GM10266 (cell line): ENCODE measurements around the gene RABEP2.

Experiments
- DNase-seq: peaks from one replicate; pipeline ENCODE4 v3.0.0; 2012; ENCODE audit errors: extremely low spot score
- CTCF ChIP-seq: IDR thresholded peaks from 2 replicates; pipeline ENCODE4 v1.5.1; 2012; ENCODE audit warnings: mild to moderate bottlenecking, low read depth; ENCODE audit not compliant: control insufficient read depth, insufficient read depth; ENCODE audit errors: missing control alignments

The RABEP2 gene

GRCh38 chr16:28937222-28937876 is 12.3 kb upstream of the RABEP2 start:
- no peak for TF ChIP-seq CTCF
- DNase-seq = no peak

- TF ChIP-seq CTCF = no peak
- no peak for DNase-seq
Observed at GRCh38 chr16:28936784-28937155, 11.7 kb upstream of the RABEP2 start.

- peak; percentile 89 for DNase-seq
- no peak for TF ChIP-seq CTCF
Observed at GRCh38 chr16:28935924-28936783, 11.1 kb upstream of the RABEP2 start.

GRCh38 chr16:28935346-28935745 is 10.3 kb upstream of the RABEP2 start:
- no peak for DNase-seq
- no peak for TF ChIP-seq CTCF

GRCh38 chr16:28933171-28933570 is 8.1 kb upstream of the RABEP2 start:
- TF ChIP-seq CTCF = no peak
- DNase-seq = no peak

GRCh38 chr16:28932339-28933141 is 7.5 kb upstream of the RABEP2 start:
- DNase-seq = no peak
- TF ChIP-seq CTCF = no peak

- DNase-seq = peak; percentile 64
- TF ChIP-seq CTCF = no peak
Observed at GRCh38 chr16:28931801-28932225, 6.8 kb upstream of the RABEP2 start, which contains the start of gene CD19. Gene CD19, plus strand, starts transcription at chr16:28931971. Its CDS starts 30 bp downstream, at chr16:28932001.
